GM13976 (cell line): ENCODE results near the gene MAP3K3.

Experiments used
- DNase-seq: peaks from one replicate; pipeline ENCODE4 v3.0.0; 2012; ENCODE audit warnings: low spot score
- CTCF ChIP-seq: IDR thresholded peaks from 2 replicates; pipeline ENCODE4 v1.5.1; 2012; ENCODE audit warnings: borderline replicate concordance, mild to moderate bottlenecking; ENCODE audit not compliant: insufficient read depth; ENCODE audit errors: extremely low read depth, missing control alignments, control extremely low read depth
- in situ Hi-C: fragments of 300-500 bp; cut with MboI; formaldehyde crosslinking; loops from one replicate; pipeline ENCODE4 v1.12.0; 2022; ENCODE audit warnings: low sequenced_read_pairs, mixed read lengths, inconsistent platforms; ENCODE audit not compliant: unreplicated experiment

Gene MAP3K3

GRCh38 chr17:63694229-63694949 lies 72.2 kb downstream of the MAP3K3 start:
- TF ChIP-seq CTCF = no peak
- no peak for DNase-seq
- in situ Hi-C loops = no loop called here

GRCh38 chr17:63694950-63695773 lies 72.9 kb downstream of the MAP3K3 start:
- no peak for TF ChIP-seq CTCF
- in situ Hi-C loops = no loop called here
- DNase-seq = no peak

- no peak for DNase-seq
- TF ChIP-seq CTCF = no peak
- in situ Hi-C loops = no loop called here
These were observed 73.7 kb downstream of the MAP3K3 start for GRCh38 chr17:63695889-63696288.

- TF ChIP-seq CTCF = peak; percentile 15
- DNase-seq = peak; percentile 66
- in situ Hi-C loops = no loop called here
These were observed 74.3 kb downstream of the MAP3K3 start for GRCh38 chr17:63696381-63696961.

- peak; percentile 69 for TF ChIP-seq CTCF
- DNase-seq = peak; percentile 75
- in situ Hi-C loops = no loop called here
These were observed 75.4 kb downstream of the MAP3K3 start for GRCh38 chr17:63697341-63698286.
